ENCODE data around the gene FIS1. TPM values are rescaled to one million over a fixed set of nuclear protein-coding genes. Genes with fewer than 3 reads are reported as not detected.

Gene FIS1
- total RNA-seq, 4 donors from 2014 or later = 118 to 223 (median 198) TPM

DNA sequence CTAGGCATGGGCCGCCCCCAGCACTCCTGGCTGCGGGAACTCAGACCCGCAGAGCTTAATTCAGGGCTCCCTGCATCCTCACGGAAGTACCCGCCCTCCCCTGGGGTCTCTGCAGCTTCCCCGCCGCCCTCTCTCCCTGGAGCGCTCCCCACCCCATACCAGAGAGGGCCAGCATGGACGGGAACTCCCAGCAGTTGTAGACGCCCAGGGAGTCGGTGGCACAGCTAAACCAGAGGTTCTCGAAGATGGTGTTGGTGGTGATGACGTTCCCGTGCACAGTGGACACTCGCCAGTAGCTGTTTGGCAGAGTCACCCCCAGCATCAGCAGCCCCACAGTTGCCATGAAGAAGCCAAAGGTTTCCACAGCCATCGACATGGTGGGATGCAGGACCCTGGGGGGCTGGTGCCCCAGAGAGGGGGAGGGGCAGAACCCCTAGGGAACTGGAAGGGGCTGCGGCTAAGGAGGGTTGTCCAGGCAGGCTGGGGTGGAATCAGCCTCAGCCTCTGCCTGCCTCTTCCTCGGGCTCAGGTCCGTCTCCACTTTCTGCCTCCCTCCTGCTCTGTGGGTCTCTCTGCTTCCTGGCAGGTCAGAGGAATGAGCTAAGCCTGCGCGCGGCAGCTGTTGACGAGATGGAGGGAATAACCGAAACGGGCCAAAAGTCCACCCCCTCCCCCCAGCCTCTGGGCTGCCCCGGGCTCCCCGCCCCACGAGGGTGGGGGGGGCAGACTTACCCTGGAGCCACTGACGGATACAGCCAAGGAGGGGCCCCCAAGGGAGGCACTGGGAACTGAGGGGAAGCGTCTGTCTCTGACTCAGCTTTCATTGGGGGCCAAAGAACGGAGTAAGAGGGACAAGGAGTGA, 7.4 kb downstream of the FIS1 start, which contains the start of gene CLDN15:
Gene CLDN15, minus strand, starts transcription at position 597 of the 862 bp plus-strand sequence. Its CDS starts 221 bp downstream, at position 376.
- peak within 1 kb of the TSS; percentile 35 for H3K4me3 ChIP-seq
- peaks cover 41% of the 10 kb centered on the region for H3K4me1 ChIP-seq
- peak; percentile 83 to 88 for DNase-seq (ENCODE audit: low spot score in 2 of 2)
- H3K27me3 ChIP-seq = no peaks in the 10 kb centered on the region
- H3K9me3 ChIP-seq = no peaks in the 10 kb centered on the region
- TF ChIP-seq CTCF (IDR thresholded peaks at IDR 0.05) (no peak), EP300 (IDR thresholded peaks at IDR 0.05) (no peak)
- 33% methylated on average over 8 of the region's 31 CpGs for WGBS
- H3K36me3 ChIP-seq = peaks cover 44% of the 10 kb centered on the region
- peak within 1 kb of the TSS; percentile 83 for H3K27ac ChIP-seq

GRCh38 chr7:101236292-101236835, 8.5 kb downstream of the FIS1 start:
- no peaks in the 10 kb centered on the region for H3K27me3 ChIP-seq
- no peak overlapping the region for H3K4me3 ChIP-seq
- no peak for TF ChIP-seq CTCF (IDR thresholded peaks at IDR 0.05)
- no peak for TF ChIP-seq POLR2A (IDR thresholded peaks at IDR 0.05)
- TF ChIP-seq POLR2AphosphoS5 (IDR thresholded peaks at IDR 0.05) = no peak
- no peak for TF ChIP-seq EP300 (IDR thresholded peaks at IDR 0.05)
- peaks cover 41% of the 10 kb centered on the region for H3K4me1 ChIP-seq
- peaks cover 44% of the 10 kb centered on the region for H3K36me3 ChIP-seq
- no peak overlapping the region for H3K27ac ChIP-seq
- H3K9me3 ChIP-seq = no peaks in the 10 kb centered on the region
- WGBS = 93% methylated on average over 3 of the region's 21 CpGs
- no peak for DNase-seq (ENCODE audit: low spot score in 2 of 2)

DNA sequence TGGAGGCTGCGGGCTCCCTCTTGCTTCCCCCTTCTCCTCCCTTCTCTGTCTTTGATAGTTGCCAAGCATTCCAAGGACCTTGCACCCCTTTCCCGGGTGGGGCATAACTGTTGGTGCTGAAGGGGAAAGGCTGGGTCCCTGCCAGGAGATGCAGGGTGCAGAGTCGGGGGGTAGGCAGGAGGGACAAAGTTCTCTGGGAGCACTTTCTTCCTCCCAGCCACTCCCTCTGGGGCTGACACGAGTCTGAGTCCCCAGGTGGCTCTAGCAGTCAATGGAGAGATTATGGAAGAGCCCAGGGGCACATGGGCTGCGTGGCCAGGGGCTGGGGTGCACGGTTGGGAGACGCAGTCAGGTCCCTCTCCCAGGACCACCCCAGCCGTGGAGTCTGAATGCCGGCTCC, 9.4 kb downstream of the FIS1 start:
- no peak for TF ChIP-seq CTCF (IDR thresholded peaks at IDR 0.05)
- no peak for TF ChIP-seq POLR2AphosphoS5 (IDR thresholded peaks at IDR 0.05)
- TF ChIP-seq EP300 (IDR thresholded peaks at IDR 0.05) = no peak
- no peak for TF ChIP-seq POLR2A (IDR thresholded peaks at IDR 0.05)
- H3K4me3 ChIP-seq = no peak overlapping the region
- H3K27ac ChIP-seq = no peak overlapping the region
- WGBS = 60% methylated on average over 2 of the region's 9 CpGs
- H3K27me3 ChIP-seq = no peaks in the 10 kb centered on the region
- peaks cover 33% of the 10 kb centered on the region for H3K4me1 ChIP-seq
- no peak for DNase-seq (ENCODE audit: low spot score in 2 of 2)
- peaks cover 40% of the 10 kb centered on the region for H3K36me3 ChIP-seq
- H3K9me3 ChIP-seq = no peaks in the 10 kb centered on the region

GRCh38 chr7:101235050-101235449, 9.8 kb downstream of the FIS1 start:
- Histone ChIP-seq H3K27me3 (no peaks in the 10 kb centered on the region), H3K9me3 (no peaks in the 10 kb centered on the region), H3K27ac (no peak overlapping the region), H3K36me3 (peaks cover 35% of the 10 kb centered on the region), H3K4me1 (peaks cover 30% of the 10 kb centered on the region), H3K4me3 (no peak overlapping the region)
- WGBS = 81% methylated on average over 10 of the region's 11 CpGs
- TF ChIP-seq POLR2AphosphoS5 (IDR thresholded peaks at IDR 0.05) (no peak), CTCF (IDR thresholded peaks at IDR 0.05) (no peak), POLR2A (IDR thresholded peaks at IDR 0.05) (no peak), EP300 (IDR thresholded peaks at IDR 0.05) (no peak)
- DNase-seq (ENCODE audit: low spot score in 2 of 2) = no peak

DNA sequence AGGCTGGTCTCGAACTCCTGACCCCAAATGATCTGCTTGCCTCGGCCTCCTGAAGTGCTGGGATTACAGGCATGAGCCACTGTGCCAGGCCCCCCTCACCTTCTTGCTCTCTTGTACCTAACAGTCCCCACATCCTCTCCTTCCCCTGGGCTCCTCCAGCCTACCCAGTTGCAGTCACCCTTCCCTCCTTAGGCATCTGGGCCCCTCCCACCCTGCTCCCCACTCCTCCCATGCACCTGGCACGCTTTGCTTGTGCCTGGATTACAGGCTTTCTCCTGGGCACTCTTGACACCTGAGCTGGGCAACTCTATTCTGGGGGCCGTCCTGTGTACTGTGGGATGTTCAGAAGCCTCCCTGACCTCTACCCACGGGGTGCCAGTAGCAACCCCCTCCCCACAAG, 10.2 kb downstream of the FIS1 start:
- Histone ChIP-seq H3K36me3 (peaks cover 31% of the 10 kb centered on the region), H3K27me3 (no peaks in the 10 kb centered on the region), H3K4me3 (no peak overlapping the region), H3K9me3 (no peaks in the 10 kb centered on the region), H3K4me1 (peaks cover 30% of the 10 kb centered on the region), H3K27ac (no peak overlapping the region)
- TF ChIP-seq EP300 (IDR thresholded peaks at IDR 0.05) (no peak), POLR2AphosphoS5 (IDR thresholded peaks at IDR 0.05) (no peak), POLR2A (IDR thresholded peaks at IDR 0.05) (no peak), CTCF (IDR thresholded peaks at IDR 0.05) (no peak)
- no peak for DNase-seq (ENCODE audit: low spot score in 2 of 2)
- WGBS = 79% methylated on average over 5 of the region's 5 CpGs
